Uterus (tissue), 2 donors: ENCODE measurements around the gene TMED4.

ENCODE experiments used
- CTCF ChIP-seq, 4 experiments: fragments of 200-600 bp in 2 of 4; fragments of 450-650 bp in 2 of 4; sonication (generic) in 2 of 4; IDR thresholded peaks; one replicate each; pipeline ENCODE4 v1.5.1; 2016 to 2019; ENCODE audit warnings: antibody characterized with exemption in 4 of 4, mild to moderate bottlenecking in 2 of 4, moderate library complexity in 1 of 4
- POLR2A ChIP-seq, 2 donors: fragments of 450-650 bp; IDR thresholded peaks; one replicate each; pipeline ENCODE4 v1.6.1; 2016; ENCODE audit warnings: antibody characterized with exemption in 2 of 2, mild to moderate bottlenecking in 1 of 2, moderate library complexity in 1 of 2

- TF ChIP-seq CTCF (IDR thresholded peaks at IDR 0.05) (no peak), POLR2A (IDR thresholded peaks at IDR 0.05) (no peak)
These were observed 36.0 kb upstream of the TMED4 start for GRCh38 chr7:44618045-44618444.
